ENCODE measurements around the gene RYR2.

Gene RYR2

GRCh38 chr1:237756304-237756967 lies 714.5 kb downstream of the RYR2 start:
- DNase-seq: no peak

GRCh38 chr1:237759377-237759776 lies 717.4 kb downstream of the RYR2 start:
- no peak for DNase-seq

GRCh38 chr1:237760951-237761350 lies 719.0 kb downstream of the RYR2 start:
- DNase-seq: no peak

- DNase-seq: no peak
Measured at GRCh38 chr1:237763137-237763536, 721.2 kb downstream of the RYR2 start.

- DNase-seq: no peak
Measured at GRCh38 chr1:237763751-237764150, 721.8 kb downstream of the RYR2 start.

- DNase-seq: no peak
Measured at GRCh38 chr1:237769916-237770315, 727.9 kb downstream of the RYR2 start.

- DNase-seq: no peak
Measured at GRCh38 chr1:237772009-237772408, 730.0 kb downstream of the RYR2 start.

- no peak for DNase-seq
Measured at GRCh38 chr1:237774246-237774645, 732.3 kb downstream of the RYR2 start.

GRCh38 chr1:237779356-237779755 lies 737.4 kb downstream of the RYR2 start:
- DNase-seq: no peak

- no peak for DNase-seq
Measured at GRCh38 chr1:237786066-237786719, 744.2 kb downstream of the RYR2 start.

- no peak for DNase-seq
Measured at GRCh38 chr1:237788069-237788468, 746.1 kb downstream of the RYR2 start.

- DNase-seq: peak; percentile 29
Measured at GRCh38 chr1:237789619-237790018, 747.6 kb downstream of the RYR2 start.

GRCh38 chr1:237791592-237791991 lies 749.6 kb downstream of the RYR2 start:
- DNase-seq: no peak

- no peak for DNase-seq
Measured at GRCh38 chr1:237792149-237792548, 750.2 kb downstream of the RYR2 start.

GRCh38 chr1:237792726-237793125 lies 750.7 kb downstream of the RYR2 start:
- no peak for DNase-seq

GRCh38 chr1:237794071-237794470 lies 752.1 kb downstream of the RYR2 start:
- no peak for DNase-seq

GRCh38 chr1:237795558-237795957 lies 753.6 kb downstream of the RYR2 start:
- no peak for DNase-seq

- no peak for DNase-seq
Measured at GRCh38 chr1:237799762-237800474, 757.9 kb downstream of the RYR2 start.

- DNase-seq: no peak
Measured at GRCh38 chr1:237804516-237804915, 762.5 kb downstream of the RYR2 start.

GRCh38 chr1:237809099-237809498 lies 767.1 kb downstream of the RYR2 start:
- DNase-seq: no peak

- no peak for DNase-seq
Measured at GRCh38 chr1:237811633-237812032, 769.6 kb downstream of the RYR2 start.

- no peak for DNase-seq
Measured at GRCh38 chr1:237812061-237812460, 770.1 kb downstream of the RYR2 start.

GRCh38 chr1:237814319-237814924 lies 772.4 kb downstream of the RYR2 start:
- peak; percentile 39 for DNase-seq

GRCh38 chr1:237817277-237817676 lies 775.3 kb downstream of the RYR2 start:
- DNase-seq: no peak
